ENCODE results near the gene LRBA. TPM values are rescaled to one million over a fixed set of nuclear protein-coding genes. Genes with fewer than 3 reads are reported as not detected.
"Not testable (repeated sequence)": the region's sequence is repeated elsewhere in the genome, so short reads cannot be mapped to it uniquely, and the experiment has no call there.

LRBA gene
- total RNA-seq, 6 experiments from 2014 or later: 13.6 to 17.6 (median 15.0) TPM

DNA sequence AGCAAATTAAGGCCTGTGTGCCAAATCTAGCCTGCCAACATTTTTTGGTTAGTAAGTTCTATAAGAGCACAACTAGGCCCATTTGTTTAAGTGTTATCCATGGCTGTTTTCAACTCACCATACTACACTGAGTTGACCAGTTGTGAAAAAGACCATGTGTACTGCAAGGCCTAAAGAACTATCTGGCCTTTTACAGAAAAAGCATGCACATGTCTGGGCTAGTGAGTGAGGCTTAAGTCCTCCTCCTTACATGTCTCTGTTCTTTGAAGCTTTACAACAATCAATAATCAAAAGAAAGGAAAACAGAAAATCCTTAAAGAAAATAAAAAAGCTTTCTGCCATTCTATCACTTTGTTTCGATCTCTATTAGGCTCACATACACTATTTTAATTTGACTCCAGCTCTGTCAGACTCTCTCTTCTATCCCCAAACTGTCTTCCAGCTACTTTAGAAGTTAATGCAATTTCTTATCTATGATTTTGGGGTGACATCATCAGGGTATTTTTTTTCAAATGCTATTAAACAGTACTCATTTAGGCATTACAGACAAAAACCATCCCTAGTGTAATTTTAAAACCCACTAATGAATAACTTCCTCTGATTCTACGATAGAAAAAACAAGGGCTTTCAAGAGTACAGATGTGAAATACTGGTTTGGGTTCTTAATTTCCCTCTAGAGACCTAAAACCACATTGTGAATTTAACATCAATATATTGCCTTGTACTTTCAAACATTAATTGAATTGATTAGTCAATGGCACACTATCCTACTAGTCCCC lies 271.3 kb downstream of the LRBA start:
- Mint-ChIP-seq H3K4me3 (no peak overlapping the region), H3K27me3 (ENCODE audit: insufficient read depth) (no peaks in the 10 kb centered on the region), H3K36me3 (ENCODE audit: low read depth) (no peaks in the 10 kb centered on the region; the same call in 1 of the 2 replicates), H3K4me1 (ENCODE audit: low read depth) (peaks cover 39% of the 10 kb centered on the region), H3K27ac (no peak overlapping the region; the same call in 1 of the 2 replicates), H3K9me3 (no peaks in the 10 kb centered on the region)
- TF ChIP-seq, protein P1, sequence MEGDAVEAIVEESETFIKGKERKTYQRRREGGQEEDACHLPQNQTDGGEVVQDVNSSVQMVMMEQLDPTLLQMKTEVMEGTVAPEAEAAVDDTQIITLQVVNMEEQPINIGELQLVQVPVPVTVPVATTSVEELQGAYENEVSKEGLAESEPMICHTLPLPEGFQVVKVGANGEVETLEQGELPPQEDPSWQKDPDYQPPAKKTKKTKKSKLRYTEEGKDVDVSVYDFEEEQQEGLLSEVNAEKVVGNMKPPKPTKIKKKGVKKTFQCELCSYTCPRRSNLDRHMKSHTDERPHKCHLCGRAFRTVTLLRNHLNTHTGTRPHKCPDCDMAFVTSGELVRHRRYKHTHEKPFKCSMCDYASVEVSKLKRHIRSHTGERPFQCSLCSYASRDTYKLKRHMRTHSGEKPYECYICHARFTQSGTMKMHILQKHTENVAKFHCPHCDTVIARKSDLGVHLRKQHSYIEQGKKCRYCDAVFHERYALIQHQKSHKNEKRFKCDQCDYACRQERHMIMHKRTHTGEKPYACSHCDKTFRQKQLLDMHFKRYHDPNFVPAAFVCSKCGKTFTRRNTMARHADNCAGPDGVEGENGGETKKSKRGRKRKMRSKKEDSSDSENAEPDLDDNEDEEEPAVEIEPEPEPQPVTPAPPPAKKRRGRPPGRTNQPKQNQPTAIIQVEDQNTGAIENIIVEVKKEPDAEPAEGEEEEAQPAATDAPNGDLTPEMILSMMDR (IDR thresholded peaks at IDR 0.05): no peak
- DNase-seq: no peak

DNA sequence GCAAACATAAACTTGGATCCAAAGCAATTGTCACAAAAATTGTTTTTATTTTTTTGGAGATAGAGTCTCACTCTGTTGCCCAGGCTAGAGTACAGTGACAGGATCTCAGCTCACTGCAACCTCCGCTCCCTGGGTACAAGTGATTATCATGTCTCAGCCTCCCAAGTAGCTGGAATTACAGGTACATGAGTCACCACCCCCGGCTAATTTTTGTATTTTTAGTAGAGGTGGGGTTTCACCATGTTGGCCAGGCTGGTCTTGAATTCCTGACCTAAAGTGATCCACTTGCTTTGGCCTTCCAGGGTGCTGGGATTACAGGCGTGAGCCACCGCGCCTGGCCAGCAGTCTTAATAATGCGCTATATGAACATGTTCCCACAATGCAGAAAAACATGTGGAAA lies 272.2 kb downstream of the LRBA start:
- not testable (repeated sequence) for H3K27me3 Mint-ChIP-seq (ENCODE audit: insufficient read depth); H3K9me3 Mint-ChIP-seq; H3K36me3 Mint-ChIP-seq (ENCODE audit: low read depth); DNase-seq; H3K4me3 Mint-ChIP-seq; H3K27ac Mint-ChIP-seq
- peaks cover 39% of the 10 kb centered on the region for H3K4me1 Mint-ChIP-seq (ENCODE audit: low read depth)

DNA sequence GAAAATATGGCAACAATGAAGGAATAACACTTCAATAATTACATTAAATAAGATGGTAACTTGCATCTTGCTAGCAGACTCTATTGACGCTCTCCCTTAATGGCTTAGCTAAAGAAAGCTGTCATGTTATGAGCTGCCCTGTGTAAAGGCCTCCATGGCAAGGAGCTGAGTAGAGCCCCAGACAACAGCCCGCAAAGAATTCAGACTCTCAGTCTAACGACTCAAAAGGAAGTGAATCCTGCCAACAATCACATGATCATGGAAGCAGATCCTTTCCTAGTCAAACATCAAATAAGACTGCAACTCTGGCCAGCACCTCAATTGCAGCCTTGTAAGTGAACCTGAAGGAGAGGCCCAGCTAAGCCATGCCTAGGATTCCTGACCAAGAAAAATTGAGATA lies 275.5 kb downstream of the LRBA start:
- no peak for DNase-seq
- TF ChIP-seq, protein P1 (IDR thresholded peaks at IDR 0.05): no peak
- Mint-ChIP-seq H3K27me3 (ENCODE audit: insufficient read depth) (no peaks in the 10 kb centered on the region; the same call in 1 of the 2 replicates), H3K9me3 (no peaks in the 10 kb centered on the region), H3K4me3 (no peak overlapping the region), H3K36me3 (ENCODE audit: low read depth) (no peaks in the 10 kb centered on the region; the same call in 1 of the 2 replicates), H3K27ac (no peak overlapping the region), H3K4me1 (ENCODE audit: low read depth) (peaks cover 22% of the 10 kb centered on the region)

DNA sequence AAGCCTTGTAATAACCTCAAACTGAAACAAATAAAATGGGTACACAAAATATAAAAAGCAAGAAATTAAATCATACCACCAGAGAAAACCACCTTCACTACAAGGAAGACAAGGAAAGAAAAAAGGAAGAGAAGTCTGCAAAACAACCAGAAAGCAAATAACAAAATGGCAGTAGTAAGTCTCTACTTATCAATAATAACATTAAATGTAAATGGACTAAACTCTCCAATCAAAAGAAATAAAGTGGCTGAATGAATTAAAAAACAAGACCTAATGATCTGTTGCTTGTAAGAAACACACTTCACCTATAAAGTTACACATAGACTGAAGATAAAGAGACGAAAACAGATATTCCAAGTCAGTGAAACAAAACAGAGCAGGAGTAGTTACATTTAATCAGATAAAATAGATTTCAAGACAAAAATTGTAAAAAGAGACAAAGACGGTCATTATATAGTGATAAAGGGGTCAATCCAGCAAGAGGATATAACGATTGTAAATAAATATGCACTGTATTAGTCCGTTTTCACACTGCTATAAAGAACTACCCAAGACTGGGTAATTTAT lies 289.0 kb downstream of the LRBA start:
- Mint-ChIP-seq H3K27me3 (ENCODE audit: insufficient read depth) (no peaks in the 10 kb centered on the region), H3K36me3 (ENCODE audit: low read depth) (peaks cover 33% of the 10 kb centered on the region), H3K4me3 (no peak overlapping the region), H3K9me3 (peaks cover 11% of the 10 kb centered on the region), H3K27ac (no peak overlapping the region), H3K4me1 (ENCODE audit: low read depth) (no peaks in the 10 kb centered on the region)
- no peak for DNase-seq
- TF ChIP-seq, protein P1 (IDR thresholded peaks at IDR 0.05): no peak

DNA sequence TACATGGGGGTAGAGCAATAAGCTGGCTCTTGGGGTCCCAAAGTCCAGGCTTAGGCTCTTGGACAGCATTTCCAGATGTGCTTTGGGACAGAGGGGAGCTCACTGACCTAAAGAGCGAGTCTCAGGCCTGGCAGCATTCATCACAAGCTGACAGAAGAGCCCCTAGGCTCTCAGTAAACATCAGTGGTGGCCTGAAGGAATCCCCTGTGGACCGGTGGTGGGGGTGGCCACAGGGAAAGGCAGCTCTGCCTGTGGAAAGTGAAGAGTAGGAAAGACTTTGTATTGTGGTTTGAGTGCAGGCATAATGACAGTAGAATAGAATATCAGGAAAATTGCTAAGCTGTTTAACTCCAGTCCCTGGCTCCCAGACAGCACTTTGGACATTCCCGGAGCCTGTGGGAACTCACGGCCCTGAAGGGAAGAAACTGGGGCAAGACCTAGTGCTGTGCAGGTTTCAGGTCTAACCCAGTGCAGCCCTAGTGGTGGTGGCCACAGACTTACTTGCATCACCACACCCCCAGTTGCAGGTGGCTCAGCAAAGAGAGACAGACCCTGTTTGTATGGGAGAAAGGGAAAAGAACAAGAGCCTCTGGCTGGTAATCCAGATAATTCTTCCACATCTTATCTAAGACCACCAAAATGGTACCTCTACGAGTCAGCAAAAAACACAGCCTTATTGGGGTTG lies 291.2 kb downstream of the LRBA start:
- Mint-ChIP-seq H3K4me3 (no peak overlapping the region), H3K27me3 (ENCODE audit: insufficient read depth) (no peaks in the 10 kb centered on the region), H3K36me3 (ENCODE audit: low read depth) (peaks cover 23% of the 10 kb centered on the region), H3K4me1 (ENCODE audit: low read depth) (no peaks in the 10 kb centered on the region), H3K27ac (no peak overlapping the region), H3K9me3 (peaks cover 11% of the 10 kb centered on the region)
- TF ChIP-seq, protein P1 (IDR thresholded peaks at IDR 0.05): no peak
- no peak for DNase-seq

DNA sequence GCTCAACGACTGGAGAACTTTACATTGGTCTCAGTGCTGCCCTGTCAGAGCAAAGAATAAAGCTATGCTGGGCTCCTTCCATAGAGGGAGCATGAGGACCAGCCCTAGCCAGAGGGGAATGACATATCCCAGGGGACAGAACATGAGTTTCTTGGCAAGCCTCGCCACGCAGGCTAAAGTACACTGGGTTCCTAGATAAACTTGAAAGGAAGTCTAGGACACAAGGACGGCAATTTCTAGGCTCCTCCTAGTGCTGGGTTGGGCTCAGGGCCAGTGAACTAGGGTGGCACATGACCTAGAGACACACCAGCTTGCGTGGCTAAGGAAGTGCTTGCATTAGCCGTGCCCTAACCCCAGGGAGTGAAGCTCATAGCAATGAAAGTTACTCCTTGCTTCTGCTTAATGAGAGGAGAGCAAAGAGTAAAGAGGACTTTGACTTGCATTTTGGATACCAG lies 292.1 kb downstream of the LRBA start:
- H3K4me1 Mint-ChIP-seq (ENCODE audit: low read depth): no peaks in the 10 kb centered on the region
- TF ChIP-seq, protein P1 (IDR thresholded peaks at IDR 0.05): no peak
- no peak overlapping the region for H3K27ac Mint-ChIP-seq
- DNase-seq: no peak
- no peaks in the 10 kb centered on the region for H3K27me3 Mint-ChIP-seq (ENCODE audit: insufficient read depth)
- H3K9me3 Mint-ChIP-seq: peaks cover 11% of the 10 kb centered on the region
- H3K4me3 Mint-ChIP-seq: no peak overlapping the region
- H3K36me3 Mint-ChIP-seq (ENCODE audit: low read depth): peaks cover 19% of the 10 kb centered on the region

All from HFFc6 (cell line).